Astrocyte (in vitro differentiated cells and primary cell): ENCODE data around the gene FLCN. TPM values are rescaled to one million over a fixed set of nuclear protein-coding genes. Genes with fewer than 3 reads are reported as not detected.

ENCODE experiments used
- DNase-seq: peaks from one replicate; pipeline ENCODE4 v3.0.0-alpha.2; 2010; ENCODE audit warnings: low read depth
- FAIRE-seq: peaks from 2 replicates; lab custom pipeline; 2011; peaks lifted over from hg19 to GRCh38; lab: Jason Lieb, UNC
- H2AFZ ChIP-seq: 2 replicates; pipeline ENCODE4 v1.6.0; 2012; ENCODE audit warnings: low read depth, low read length, inconsistent platforms
- H3K27ac ChIP-seq: 2 replicates; pipeline ENCODE4 v1.5.1; 2011; ENCODE audit warnings: low read depth, low read length, inconsistent platforms
- H3K27me3 ChIP-seq: 2 replicates; pipeline ENCODE4 v1.6.0; 2011; ENCODE audit warnings: low read length, inconsistent platforms; ENCODE audit not compliant: insufficient read depth
- H3K36me3 ChIP-seq: 2 replicates; pipeline ENCODE4 v1.5.1; 2011; ENCODE audit warnings: low read length, inconsistent platforms; ENCODE audit not compliant: insufficient read depth
- H3K4me1 ChIP-seq: 2 replicates; pipeline ENCODE4 v1.5.1; 2011; ENCODE audit warnings: low read length, inconsistent platforms; ENCODE audit not compliant: insufficient read depth
- H3K4me2 ChIP-seq: 2 replicates; pipeline ENCODE4 v1.6.0; 2012; ENCODE audit warnings: low read length, inconsistent platforms
- H3K4me3 ChIP-seq: 2 replicates; pipeline ENCODE4 v1.5.1; 2011; ENCODE audit warnings: low read depth, mild to moderate bottlenecking, low read length, inconsistent platforms; ENCODE audit not compliant: insufficient read depth
- H3K79me2 ChIP-seq: 2 replicates; pipeline ENCODE4 v1.6.0; 2012; ENCODE audit warnings: mild to moderate bottlenecking, low read length, inconsistent platforms; ENCODE audit not compliant: insufficient read depth
- H3K9ac ChIP-seq: 2 replicates; pipeline ENCODE4 v1.6.0; 2012; ENCODE audit warnings: mild to moderate bottlenecking, low read length, inconsistent platforms
- H3K9me3 ChIP-seq: 2 replicates; pipeline ENCODE4 v1.5.1; 2012; ENCODE audit warnings: low read depth, mild to moderate bottlenecking, low read length, inconsistent platforms; ENCODE audit not compliant: insufficient read depth
- H4K20me1 ChIP-seq: 2 replicates; pipeline ENCODE4 v1.6.0; 2012; ENCODE audit warnings: low read length, inconsistent platforms; ENCODE audit not compliant: insufficient read depth
- H3K27ac Mint-ChIP-seq: one replicate; pipeline ENCODE4 v1.8.0; 2021; ENCODE audit warnings: mild to moderate bottlenecking, mixed read lengths; ENCODE audit not compliant: unreplicated experiment
- H3K27me3 Mint-ChIP-seq: one replicate; pipeline ENCODE4 v1.8.0; 2021; ENCODE audit warnings: low read depth, mixed read lengths; ENCODE audit not compliant: unreplicated experiment
- H3K36me3 Mint-ChIP-seq: one replicate; pipeline ENCODE4 v1.8.0; 2021; ENCODE audit warnings: low read depth, mixed read lengths; ENCODE audit not compliant: unreplicated experiment
- H3K4me1 Mint-ChIP-seq: one replicate; pipeline ENCODE4 v1.8.0; 2021; ENCODE audit warnings: low read depth, mixed read lengths; ENCODE audit not compliant: unreplicated experiment
- H3K4me3 Mint-ChIP-seq: one replicate; pipeline ENCODE4 v1.8.0; 2021; ENCODE audit warnings: mild to moderate bottlenecking, moderate library complexity, mixed read lengths; ENCODE audit not compliant: unreplicated experiment
- H3K9me3 Mint-ChIP-seq: one replicate; pipeline ENCODE4 v1.8.0; 2021; ENCODE audit warnings: mild to moderate bottlenecking, mixed read lengths; ENCODE audit not compliant: unreplicated experiment
- EZH2 ChIP-seq: IDR thresholded peaks from 2 replicates; pipeline ENCODE4 v1.6.1; 2012; ENCODE audit warnings: mild to moderate bottlenecking, low read length, inconsistent platforms; ENCODE audit not compliant: insufficient read depth
- total RNA-seq: library from RNA; stranded (reverse); gene quantifications from 2 replicates; pipeline ENCODE4 v1.2.1, GENCODE V29; 2021
- TF ChIP-seq, protein P1 (sequence below): IDR thresholded peaks from 2 replicates; pipeline ENCODE4 v1.5.1; 2011; ENCODE audit warnings: low read depth, mild to moderate bottlenecking, inconsistent platforms, low read length, moderate library complexity; ENCODE audit not compliant: insufficient read depth

Gene FLCN
- total RNA-seq, 1 donor from 2014 or later: 40.0 TPM

DNA sequence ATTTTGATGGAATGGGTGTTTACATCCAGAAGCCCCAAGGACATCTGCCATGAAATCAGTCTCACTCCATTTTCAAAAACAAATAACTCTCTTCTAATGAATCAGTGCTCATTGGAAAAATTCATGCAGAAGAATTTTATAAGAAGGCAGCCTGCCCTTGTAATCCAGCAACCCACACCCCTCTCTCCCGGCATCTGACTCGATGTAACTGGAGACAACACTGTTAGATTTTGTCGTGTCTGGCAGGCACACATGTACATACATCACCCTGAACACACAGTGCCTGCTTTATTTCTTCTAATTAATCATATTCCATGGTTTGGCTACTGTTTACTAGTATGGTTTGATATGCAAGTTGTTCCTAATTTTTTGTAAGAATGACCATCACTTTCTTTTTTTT, 19.0 kb downstream of the FLCN start:
- Histone ChIP-seq H3K4me1 (no peaks in the 10 kb centered on the region), H3K4me3 (no peak overlapping the region), H3K9me3 (no peaks in the 10 kb centered on the region), H3K27ac (no peak overlapping the region), H2AFZ (no peak overlapping the region), H3K36me3 (peaks cover 50% of the 10 kb centered on the region), H3K9ac (no peak overlapping the region), H3K4me2 (no peak overlapping the region), H4K20me1 (peaks cover 34% of the 10 kb centered on the region), H3K79me2 (no peaks in the 10 kb centered on the region), H3K27me3 (no peaks in the 10 kb centered on the region)
- Mint-ChIP-seq H3K36me3 (peaks cover 19% of the 10 kb centered on the region), H3K4me1 (no peaks in the 10 kb centered on the region), H3K4me3 (no peak overlapping the region), H3K27me3 (no peaks in the 10 kb centered on the region), H3K9me3 (no peaks in the 10 kb centered on the region), H3K27ac (no peak overlapping the region)
- DNase-seq (no peak), FAIRE-seq (no peak)
- TF ChIP-seq, protein P1, sequence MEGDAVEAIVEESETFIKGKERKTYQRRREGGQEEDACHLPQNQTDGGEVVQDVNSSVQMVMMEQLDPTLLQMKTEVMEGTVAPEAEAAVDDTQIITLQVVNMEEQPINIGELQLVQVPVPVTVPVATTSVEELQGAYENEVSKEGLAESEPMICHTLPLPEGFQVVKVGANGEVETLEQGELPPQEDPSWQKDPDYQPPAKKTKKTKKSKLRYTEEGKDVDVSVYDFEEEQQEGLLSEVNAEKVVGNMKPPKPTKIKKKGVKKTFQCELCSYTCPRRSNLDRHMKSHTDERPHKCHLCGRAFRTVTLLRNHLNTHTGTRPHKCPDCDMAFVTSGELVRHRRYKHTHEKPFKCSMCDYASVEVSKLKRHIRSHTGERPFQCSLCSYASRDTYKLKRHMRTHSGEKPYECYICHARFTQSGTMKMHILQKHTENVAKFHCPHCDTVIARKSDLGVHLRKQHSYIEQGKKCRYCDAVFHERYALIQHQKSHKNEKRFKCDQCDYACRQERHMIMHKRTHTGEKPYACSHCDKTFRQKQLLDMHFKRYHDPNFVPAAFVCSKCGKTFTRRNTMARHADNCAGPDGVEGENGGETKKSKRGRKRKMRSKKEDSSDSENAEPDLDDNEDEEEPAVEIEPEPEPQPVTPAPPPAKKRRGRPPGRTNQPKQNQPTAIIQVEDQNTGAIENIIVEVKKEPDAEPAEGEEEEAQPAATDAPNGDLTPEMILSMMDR: no peak
- TF ChIP-seq EZH2: no peak

DNA sequence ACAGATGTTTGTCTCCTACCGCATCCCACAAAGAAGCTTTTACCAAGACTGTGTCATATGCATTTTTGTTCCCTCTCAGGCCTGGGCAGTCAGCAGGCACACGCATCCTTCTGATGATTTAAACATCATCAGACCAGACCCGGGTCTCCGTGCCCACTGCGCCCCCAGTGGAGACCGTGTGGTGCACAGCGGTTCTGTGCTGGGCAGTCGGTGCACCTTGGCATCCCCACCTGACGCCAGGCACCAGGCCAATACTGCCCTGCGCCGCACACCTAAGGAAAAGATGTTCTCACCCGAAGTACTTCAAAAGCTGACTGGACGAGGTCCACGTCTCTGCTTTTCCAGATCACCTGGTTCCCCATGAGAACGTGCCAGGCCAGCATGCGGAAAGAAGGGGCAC, 20.2 kb downstream of the FLCN start:
- Histone ChIP-seq H2AFZ (no peak overlapping the region), H3K4me3 (no peak overlapping the region), H3K9me3 (no peaks in the 10 kb centered on the region), H3K27ac (no peak overlapping the region), H3K4me2 (no peak overlapping the region), H3K27me3 (no peaks in the 10 kb centered on the region), H4K20me1 (peaks cover 28% of the 10 kb centered on the region), H3K79me2 (no peaks in the 10 kb centered on the region), H3K9ac (no peak overlapping the region), H3K4me1 (no peaks in the 10 kb centered on the region), H3K36me3 (peaks cover 49% of the 10 kb centered on the region)
- Mint-ChIP-seq H3K9me3 (no peaks in the 10 kb centered on the region), H3K4me3 (no peak overlapping the region), H3K4me1 (no peaks in the 10 kb centered on the region), H3K27ac (no peak overlapping the region), H3K36me3 (peaks cover 18% of the 10 kb centered on the region), H3K27me3 (no peaks in the 10 kb centered on the region)
- no peak for FAIRE-seq
- no peak for DNase-seq
- TF ChIP-seq, protein P1: no peak
- TF ChIP-seq EZH2: no peak

DNA sequence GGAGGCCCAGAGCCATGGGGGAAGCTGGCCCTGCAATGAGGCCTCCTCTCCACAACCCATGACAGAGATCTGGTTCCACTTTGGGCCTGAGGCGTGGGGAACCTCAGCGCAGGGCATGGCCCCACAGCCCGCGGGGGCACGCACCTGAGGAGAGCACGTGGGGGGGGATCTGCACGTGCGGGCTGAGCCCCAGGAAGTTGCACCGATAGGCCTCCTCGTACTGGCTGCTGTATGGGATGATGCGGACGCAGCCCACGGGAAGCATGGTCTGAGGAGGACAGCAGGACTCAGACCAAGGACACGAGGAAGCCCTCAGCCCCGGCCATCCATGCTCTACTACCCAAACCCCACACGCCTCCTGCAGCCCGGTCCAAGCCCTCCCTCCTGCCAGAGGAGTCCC, 20.7 kb downstream of the FLCN start:
- DNase-seq (no peak), FAIRE-seq (no peak)
- Histone ChIP-seq H3K4me1 (no peaks in the 10 kb centered on the region), H4K20me1 (peaks cover 28% of the 10 kb centered on the region), H3K79me2 (no peaks in the 10 kb centered on the region), H3K9ac (no peak overlapping the region), H3K36me3 (peaks cover 45% of the 10 kb centered on the region), H3K4me2 (no peak overlapping the region), H3K9me3 (no peaks in the 10 kb centered on the region), H3K27ac (no peak overlapping the region), H3K27me3 (no peaks in the 10 kb centered on the region), H2AFZ (no peak overlapping the region), H3K4me3 (no peak overlapping the region)
- no peak overlapping the region for H3K4me3 Mint-ChIP-seq
- peaks cover 15% of the 10 kb centered on the region for H3K36me3 Mint-ChIP-seq
- no peaks in the 10 kb centered on the region for H3K27me3 Mint-ChIP-seq
- H3K4me1 Mint-ChIP-seq: no peaks in the 10 kb centered on the region
- TF ChIP-seq, protein P1: no peak
- no peak for TF ChIP-seq EZH2
- no peaks in the 10 kb centered on the region for H3K9me3 Mint-ChIP-seq
- H3K27ac Mint-ChIP-seq: no peak overlapping the region
